ENCODE data around the gene GSS.
"Not testable (repeated sequence)": the region's sequence is repeated elsewhere in the genome, so short reads cannot be mapped to it uniquely, and the experiment has no call there.

The GSS gene

DNA sequence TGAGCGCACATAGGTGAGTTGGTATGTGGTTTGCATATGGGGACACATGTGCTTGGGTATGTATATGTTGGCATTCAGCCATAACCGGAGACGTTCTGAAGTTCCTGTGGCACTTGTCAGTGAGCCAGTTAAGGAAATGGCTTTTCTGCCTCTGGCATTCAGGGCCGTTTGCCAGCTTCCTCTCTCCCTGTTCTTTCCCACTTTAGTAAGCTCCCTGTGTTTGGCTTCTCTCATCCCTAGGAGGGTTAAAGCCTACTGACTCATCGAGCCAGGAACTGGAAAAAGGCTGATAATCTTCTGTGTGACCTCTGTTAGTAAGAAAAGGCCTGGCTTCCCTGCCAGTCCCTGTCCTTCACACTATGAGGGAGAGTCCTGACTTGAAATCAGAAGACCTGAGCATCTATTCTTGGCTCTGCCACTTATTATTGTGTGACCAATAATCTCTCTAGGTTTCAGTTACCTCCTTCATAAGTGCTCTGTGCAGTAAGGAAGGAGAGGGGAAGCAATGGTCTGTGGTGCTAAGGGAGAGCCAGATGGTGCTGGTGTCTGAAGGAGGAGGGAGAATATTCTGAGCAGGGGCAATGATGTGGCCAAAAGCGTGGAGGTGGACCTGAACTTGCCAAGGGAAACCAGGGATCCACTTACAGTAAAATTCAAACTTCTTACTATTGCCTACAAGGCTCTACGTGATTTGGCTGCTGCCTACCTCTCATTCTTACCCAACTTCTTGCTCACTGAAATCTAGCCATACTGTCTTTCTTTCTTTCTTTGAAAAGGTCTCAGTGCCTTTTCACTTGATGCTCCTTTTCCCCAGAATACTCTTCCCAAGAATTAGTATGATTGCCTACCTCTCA lies 47.8 kb downstream of the GSS start:
- no peak for DNase-seq (ENCODE audit: low spot score)

DNA sequence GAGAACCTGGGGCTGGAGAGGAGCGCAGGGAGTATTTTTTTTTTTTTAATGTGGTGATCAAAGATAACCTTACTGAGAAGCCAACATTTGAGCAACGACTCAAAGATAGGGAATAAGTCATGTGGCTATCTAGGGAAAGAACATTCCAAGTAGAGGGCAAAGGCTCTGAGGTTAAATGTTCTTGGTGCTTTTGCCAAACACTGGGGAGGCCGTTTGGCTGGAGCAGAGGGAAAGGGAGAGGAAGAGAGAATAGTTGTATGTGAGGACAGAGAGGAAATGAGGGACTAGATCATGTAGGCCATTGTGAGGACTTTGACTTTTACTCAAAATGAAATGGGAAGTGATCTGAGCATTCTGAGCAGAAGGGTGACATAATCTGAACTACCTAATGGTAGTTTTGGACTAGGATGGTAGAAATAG lies 51.4 kb downstream of the GSS start:
- no peak for DNase-seq (ENCODE audit: low spot score)

DNA sequence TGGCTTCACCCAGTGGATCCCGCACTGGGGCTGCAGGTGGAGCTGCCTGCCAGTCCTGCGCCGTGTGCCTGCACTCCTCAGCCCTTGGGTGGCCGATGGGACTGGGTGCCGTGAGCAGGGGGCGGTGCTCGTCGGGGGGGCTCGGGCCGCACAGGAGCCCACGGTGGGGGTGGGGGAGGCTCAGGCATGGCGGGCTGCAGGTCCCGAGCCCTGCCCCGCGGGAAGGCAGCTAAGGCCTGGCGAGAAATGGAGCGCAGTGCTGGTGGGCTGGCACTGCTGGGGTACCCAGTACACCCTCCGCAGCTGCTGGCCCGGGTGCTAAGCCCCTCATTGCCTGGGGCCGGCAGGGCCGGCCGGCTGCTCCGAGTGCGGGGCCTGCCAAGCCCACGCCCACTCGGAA lies 56.9 kb downstream of the GSS start:
- not testable (repeated sequence) for DNase-seq (ENCODE audit: low spot score)

DNA sequence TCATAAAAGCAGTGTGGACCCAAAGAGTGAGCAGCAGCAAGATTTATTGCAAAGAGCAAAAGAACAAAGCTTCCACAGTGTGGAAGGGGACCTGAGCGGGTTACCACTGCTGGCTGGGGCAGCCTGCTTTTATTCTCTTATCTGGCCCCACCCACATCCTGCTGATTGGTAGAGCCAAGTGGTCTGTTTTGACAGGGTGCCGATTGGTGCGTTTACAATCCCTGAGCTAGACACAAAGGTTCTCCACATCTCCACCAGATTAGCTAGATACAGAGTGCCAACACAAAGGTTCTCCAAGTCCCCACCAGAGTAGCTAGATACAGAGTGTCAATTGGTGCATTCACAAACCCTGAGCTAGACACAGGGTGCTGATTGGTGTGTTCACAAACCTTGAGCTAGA lies 57.5 kb downstream of the GSS start:
- not testable (repeated sequence) for DNase-seq (ENCODE audit: low spot score)

DNA sequence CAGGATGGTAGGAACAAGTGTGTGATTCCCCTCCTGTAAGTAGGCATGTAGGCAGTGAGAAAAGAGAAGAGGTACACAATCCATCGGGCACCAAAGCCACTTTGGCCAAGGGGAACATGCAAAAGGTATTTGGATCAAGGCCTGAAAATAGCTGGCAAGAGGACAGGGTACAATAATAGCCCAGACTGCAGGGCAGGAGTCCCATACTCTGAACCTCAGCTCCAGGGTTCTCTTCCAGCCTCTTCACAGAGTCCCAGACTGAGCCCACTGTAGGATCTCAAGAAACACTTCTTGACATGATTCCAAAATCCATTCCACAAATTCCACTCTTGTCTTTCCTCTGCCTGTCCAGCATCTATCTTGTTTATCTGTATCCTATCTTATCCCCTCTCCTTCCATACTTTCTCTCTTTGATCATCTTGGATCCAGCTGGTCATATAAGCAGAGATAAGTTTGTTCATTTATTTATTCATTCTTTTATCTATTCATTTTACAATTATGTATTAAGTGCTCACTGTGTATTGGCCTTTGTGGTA lies 59.5 kb downstream of the GSS start:
- no peak for DNase-seq (ENCODE audit: low spot score)

DNA sequence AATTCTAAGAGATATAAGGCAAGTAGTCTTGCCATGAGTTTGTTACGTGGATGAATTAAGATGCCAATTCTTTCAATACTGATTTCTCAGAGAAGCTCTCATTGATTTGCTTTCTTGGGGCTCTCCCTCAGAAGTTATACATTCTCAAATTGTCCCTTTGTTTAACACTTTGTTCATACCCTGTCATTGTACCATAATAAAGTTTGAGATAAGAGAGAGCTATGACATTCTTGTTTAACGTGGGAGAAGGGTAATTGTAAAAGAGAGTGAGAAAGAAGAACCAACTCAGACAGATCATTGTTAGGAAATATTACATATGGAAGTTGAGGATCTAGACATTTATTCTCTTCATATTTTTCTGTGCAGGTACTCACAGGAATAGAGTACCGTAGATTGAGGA lies 60.1 kb downstream of the GSS start:
- DNase-seq (ENCODE audit: low spot score) = no peak

DNA sequence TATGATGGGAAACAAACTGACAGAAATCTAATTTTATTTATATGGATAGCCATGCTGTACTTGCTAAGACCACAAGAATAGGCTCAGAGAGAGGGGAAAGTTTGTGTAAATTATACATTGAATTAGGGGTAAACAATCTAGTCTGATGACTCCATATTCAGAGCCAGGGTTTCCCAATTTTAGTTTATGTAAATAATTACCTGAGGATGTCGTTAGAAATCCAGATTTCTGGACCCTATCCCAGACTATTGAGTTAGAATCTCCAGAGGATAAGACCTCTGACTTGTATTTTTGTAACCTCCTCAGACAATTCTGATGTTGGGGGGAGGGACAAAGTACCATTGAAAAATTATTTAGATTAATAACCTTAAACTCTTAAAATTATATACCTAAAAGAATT lies 60.9 kb downstream of the GSS start:
- no peak for DNase-seq (ENCODE audit: low spot score)

DNA sequence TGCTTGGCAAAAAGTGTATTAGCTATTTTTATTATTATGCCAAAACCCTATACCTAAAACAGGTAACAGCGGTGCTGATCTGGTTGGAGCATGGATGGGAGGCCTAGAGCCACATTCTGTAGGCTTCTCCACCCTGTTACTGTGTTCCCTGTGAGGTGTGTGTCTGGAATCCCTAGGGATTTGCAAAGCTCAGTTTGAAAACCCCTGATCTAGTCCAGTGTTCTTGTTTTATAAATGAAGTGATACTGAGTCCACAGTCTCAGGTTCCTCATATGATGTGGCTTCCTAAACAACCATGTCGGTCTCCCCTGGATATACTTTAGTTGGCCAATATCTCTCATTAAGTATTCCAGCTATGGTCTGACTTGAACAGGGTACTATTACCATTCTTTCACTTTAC lies 62.9 kb downstream of the GSS start:
- no peak for DNase-seq (ENCODE audit: low spot score)

DNA sequence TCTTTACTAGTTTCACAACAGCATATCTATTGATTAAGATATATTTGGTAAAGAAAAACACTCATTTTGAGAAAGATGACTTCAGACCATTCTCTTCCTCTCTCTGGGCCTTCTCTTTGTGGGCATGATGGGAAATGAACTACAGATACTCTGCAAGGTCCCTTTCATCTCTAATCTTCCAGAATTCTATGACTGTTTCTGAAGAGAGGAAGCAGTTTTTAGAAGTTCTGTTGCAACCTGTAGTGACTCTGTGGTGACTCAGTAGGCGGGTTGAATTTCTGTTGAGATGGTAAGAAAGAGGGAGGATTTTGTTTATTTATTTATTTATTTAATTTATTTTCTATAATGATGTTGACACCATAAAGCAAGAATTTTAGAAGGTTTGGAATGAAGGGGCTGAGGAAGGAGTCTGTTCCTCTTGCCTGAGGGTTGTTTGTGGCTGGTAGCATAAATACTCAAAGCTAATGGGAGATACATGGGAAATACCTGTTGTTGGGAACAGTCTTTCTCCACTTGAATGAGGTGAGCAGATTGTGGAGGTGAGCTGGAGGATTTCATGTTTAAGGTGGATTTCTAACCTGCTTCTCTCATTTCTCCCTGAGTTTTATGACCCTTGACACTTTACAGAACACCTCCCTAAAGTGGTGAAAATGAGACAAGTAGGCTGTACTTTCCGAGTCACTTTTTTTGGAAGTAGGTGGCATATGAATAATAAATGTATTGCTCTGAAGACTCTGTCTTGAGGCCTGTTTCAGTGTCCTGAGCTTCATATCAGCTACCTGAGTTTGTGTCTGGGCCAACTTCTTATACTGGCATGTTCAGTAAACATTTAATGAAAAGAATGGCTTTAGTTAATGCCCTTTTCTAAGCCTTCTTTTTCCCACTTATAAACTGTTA lies 64.2 kb downstream of the GSS start:
- DNase-seq (ENCODE audit: low spot score) = no peak

DNA sequence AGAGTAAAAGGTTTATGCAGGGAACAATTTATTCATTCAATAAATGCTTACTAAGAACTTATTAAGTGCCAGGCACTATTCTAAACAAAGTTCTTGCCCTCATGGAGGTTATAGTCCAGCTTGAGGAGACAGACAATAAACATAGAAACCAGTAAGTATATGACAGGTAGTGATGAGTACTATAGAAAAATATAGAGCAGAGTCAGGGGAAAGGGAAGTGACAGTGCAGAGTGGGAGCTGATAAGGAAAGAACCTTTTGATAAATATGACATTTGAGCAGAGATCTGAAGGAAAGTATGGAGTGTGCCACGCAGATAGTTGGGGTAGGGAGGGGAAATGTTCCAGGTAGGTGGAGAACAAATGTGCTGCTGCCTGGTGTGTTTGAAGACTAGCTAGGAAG lies 67.1 kb downstream of the GSS start:
- DNase-seq (ENCODE audit: low spot score) = no peak

DNA sequence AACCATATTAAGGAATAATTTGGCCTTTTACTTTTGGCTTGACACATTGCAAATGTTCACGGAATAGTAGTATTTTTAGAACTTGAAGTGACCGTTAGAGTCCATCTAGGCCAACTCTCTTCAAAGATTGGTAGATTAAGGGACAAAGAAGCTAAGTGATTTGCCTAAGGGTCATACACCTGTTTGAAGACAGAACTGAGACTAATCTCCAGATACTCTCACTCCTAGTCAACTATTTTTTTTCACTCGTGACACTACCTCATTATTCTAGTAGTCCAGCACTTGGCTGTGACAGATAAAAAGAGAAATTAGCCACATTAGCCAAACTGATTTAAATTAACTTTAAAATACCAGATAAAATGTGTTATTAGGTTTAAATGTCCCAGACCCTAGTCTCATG lies 68.6 kb downstream of the GSS start:
- no peak for DNase-seq (ENCODE audit: low spot score)

DNA sequence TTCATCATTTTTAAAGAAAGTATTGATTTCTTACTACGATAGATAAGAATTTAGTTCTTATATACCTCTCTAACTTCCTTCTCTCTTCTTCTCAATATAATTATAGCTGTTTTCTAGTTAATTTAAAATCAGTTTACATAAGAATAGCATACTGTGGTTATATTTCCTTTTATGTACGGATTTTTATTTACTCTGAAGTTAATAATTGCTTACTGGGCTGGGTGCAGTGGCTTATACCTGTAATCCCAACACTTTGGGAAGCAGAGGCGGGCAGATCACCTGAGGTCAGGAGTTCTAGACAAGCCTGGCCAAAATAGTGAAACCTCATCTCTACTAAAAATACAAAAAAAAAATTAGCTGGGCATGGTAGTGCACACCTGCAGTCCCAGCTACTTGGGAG lies 69.5 kb downstream of the GSS start:
- no peak for DNase-seq (ENCODE audit: low spot score)

DNA sequence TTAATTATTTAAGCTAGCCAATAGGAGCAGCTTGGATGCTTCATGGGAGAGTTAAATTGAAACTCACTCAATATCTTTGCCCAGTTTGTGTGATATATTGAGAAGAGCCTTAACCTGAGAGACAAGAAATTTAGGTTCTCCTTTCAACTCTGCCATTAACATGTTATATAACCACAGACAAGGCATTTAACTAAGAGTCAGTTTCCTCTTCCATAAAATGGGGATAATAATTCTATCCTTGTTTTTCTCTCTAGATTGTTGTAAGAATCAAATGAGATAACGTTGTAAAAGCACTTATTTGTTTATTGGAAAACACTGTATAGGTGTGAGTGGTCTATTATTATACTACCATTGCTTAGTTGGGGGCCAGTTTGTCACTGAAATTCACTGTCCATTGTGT lies 71.3 kb downstream of the GSS start:
- DNase-seq (ENCODE audit: low spot score) = no peak

DNA sequence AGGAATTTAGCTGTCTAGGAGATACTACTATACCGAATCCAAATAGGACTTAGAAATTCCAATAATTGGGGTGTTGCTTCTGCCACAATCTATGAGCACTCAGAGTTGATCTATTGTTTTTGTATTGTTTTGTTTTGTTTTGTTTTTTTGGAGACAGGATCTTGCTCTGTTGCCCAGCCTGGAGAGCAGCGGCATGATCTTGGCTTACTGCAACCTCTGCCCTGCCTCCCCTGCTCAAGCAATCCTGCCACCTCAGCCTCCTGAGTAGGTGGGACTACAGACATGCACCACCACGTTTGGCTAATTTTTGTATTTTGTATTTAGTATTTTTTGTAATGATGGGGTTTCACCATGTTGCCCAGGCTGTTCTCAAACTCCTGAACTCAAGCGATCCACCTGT lies 71.8 kb downstream of the GSS start:
- DNase-seq (ENCODE audit: low spot score) = no peak

DNA sequence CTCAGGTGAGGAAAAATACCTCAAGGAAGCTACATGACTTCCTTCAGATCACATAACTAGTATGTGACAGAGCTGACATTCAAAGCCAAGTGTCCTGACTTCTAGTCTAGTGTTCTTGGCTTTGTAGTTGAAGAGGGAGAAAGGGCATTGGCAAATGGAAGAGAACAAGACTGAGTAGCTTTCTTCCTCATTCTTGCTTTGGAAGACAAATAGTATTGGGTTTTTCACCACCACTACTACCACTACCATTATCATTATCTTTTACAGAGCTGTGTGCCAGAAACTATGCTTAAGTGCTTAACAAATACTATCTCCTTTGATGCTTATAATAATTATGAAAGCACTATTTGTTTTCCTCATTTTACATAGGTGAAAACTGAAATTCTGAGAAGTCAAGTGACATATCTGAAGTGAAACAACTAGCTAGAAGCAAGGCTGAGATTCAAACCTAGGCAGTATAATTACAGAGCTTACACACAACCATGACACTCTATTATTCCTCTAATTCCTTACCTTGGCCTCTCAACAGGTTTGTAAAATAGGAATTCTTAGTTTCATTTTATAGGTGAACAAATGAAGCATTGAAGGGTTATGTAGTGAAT lies 72.4 kb downstream of the GSS start:
- no peak for DNase-seq (ENCODE audit: low spot score)

DNA sequence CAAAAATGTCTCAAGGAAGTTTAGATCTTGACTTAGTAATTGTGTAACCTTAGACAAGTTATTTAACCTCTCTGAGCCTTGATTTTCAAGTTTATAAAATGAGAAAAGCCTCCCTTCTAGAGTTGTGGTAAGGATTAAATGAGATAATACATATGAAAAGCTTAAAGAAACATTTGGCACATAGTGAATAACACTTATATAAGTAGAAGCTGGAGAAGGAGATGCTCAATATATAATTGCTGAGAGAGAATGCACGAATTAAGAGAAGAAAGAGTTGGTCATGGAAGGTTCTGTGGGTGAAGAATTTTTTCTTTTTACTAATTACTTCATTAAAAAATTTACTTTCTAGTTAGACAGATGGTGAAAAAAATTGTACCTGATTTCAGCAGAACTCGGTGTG lies 73.9 kb downstream of the GSS start:
- no peak for DNase-seq (ENCODE audit: low spot score)

DNA sequence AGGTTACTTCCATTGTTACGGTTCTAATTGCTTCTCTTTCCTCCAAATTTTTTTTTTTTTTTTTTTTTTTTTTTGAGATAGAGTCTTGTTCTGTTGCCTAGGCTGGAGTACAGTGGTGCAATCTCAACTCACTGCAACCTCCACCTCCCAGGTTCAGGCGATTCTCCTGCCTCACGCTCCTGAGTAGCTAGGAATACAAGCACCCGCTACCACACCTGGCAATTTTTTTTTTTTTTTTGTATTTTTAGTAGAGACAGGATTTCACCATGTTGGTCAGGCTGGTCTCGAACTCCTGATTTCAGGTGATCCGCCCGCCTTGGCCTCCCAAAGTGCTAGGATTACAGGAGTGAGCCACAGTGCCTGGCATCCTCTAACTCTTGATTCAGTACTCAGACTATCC lies 74.6 kb downstream of the GSS start:
- DNase-seq (ENCODE audit: low spot score) = not testable (repeated sequence)

DNA sequence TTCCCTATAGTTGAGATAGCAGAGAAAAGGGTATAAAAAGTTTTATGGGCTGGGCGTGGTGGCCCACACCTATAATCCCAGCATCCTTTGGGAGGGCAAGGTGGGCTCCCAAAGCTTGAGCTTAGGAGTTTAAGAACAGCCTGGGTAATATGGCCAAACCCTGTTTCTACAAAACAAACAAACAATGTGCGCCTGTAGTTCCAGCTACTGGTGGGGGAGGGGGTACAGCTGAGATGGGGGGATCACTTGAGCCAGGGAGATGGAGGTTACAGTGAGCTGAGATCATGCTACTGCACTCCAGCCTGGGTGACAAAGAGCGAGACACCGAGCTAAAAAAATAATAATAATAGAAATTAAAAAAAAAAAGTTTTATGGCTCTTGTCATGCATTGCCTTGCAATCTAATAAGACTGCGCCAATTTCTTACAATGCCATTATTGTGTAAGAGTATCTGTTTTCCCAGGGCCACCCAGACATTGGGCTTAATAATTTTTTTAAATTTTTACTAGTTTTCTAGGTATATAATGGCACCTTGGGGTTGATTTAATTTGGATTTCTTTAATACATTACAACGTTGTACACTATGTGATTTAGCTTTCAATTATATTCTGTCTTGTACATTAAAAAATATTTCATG lies 75.3 kb downstream of the GSS start:
- DNase-seq (ENCODE audit: low spot score) = no peak

All from HuH-7.5 (cell line).